B cell (primary cell): Measurements from ENCODE around the gene IGSF8.

Experiments used
- EZH2 ChIP-seq: IDR thresholded peaks from 2 replicates; pipeline ENCODE4 v1.6.1; 2012; ENCODE audit warnings: borderline replicate concordance, low read depth, mild to moderate bottlenecking, moderate library complexity, low read length; ENCODE audit not compliant: insufficient read depth, poor library complexity, severe bottlenecking
- TF ChIP-seq, protein P1 (sequence below): fragments of 200-600 bp; IDR thresholded peaks from one replicate; pipeline ENCODE4 v1.8.0; 2022; ENCODE audit warnings: antibody characterized with exemption, mild to moderate bottlenecking

GRCh38 chr1:160095382-160096105 lies 2.9 kb downstream of the IGSF8 start:
- TF ChIP-seq, protein P1, sequence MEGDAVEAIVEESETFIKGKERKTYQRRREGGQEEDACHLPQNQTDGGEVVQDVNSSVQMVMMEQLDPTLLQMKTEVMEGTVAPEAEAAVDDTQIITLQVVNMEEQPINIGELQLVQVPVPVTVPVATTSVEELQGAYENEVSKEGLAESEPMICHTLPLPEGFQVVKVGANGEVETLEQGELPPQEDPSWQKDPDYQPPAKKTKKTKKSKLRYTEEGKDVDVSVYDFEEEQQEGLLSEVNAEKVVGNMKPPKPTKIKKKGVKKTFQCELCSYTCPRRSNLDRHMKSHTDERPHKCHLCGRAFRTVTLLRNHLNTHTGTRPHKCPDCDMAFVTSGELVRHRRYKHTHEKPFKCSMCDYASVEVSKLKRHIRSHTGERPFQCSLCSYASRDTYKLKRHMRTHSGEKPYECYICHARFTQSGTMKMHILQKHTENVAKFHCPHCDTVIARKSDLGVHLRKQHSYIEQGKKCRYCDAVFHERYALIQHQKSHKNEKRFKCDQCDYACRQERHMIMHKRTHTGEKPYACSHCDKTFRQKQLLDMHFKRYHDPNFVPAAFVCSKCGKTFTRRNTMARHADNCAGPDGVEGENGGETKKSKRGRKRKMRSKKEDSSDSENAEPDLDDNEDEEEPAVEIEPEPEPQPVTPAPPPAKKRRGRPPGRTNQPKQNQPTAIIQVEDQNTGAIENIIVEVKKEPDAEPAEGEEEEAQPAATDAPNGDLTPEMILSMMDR = no peak
- TF ChIP-seq EZH2 = no peak
